Right ventricle myocardium superior (tissue), 1 donor: Measurements from ENCODE around the gene SAMD4A. TPM values are rescaled to one million over a fixed set of nuclear protein-coding genes. Genes with fewer than 3 reads are reported as not detected.

ENCODE experiments used
- ATAC-seq: fragments of 200-7000 bp; cut with Tn5 transposase; one replicate; pipeline ENCODE4 v1.9.1; 2020; ENCODE audit warnings: mild to moderate bottlenecking; ENCODE audit not compliant: poor library complexity
- DNase-seq: peaks from one replicate; pipeline ENCODE4 v3.0.0-alpha.2; 2020
- intact Hi-C: fragments of 100-400 bp; cut with DNase I; formaldehyde crosslinking; loops from one replicate; pipeline ENCODE4 v1.11.2; 2022
- total RNA-seq: library from RNA; stranded (reverse); fragmentation: NEBNext Ultra II Directional; extraction: Animal tissue kit (Norgen Biotek cat#: 25700); gene quantifications from one replicate; pipeline ENCODE4 v1.2.1, GENCODE V29; 2021
- donor health status: DM: no; HTN: yes; CAD: no; lungs with severe emphysema.

SAMD4A gene
- total RNA-seq, 1 donor from 2014 or later: 149 TPM

DNA sequence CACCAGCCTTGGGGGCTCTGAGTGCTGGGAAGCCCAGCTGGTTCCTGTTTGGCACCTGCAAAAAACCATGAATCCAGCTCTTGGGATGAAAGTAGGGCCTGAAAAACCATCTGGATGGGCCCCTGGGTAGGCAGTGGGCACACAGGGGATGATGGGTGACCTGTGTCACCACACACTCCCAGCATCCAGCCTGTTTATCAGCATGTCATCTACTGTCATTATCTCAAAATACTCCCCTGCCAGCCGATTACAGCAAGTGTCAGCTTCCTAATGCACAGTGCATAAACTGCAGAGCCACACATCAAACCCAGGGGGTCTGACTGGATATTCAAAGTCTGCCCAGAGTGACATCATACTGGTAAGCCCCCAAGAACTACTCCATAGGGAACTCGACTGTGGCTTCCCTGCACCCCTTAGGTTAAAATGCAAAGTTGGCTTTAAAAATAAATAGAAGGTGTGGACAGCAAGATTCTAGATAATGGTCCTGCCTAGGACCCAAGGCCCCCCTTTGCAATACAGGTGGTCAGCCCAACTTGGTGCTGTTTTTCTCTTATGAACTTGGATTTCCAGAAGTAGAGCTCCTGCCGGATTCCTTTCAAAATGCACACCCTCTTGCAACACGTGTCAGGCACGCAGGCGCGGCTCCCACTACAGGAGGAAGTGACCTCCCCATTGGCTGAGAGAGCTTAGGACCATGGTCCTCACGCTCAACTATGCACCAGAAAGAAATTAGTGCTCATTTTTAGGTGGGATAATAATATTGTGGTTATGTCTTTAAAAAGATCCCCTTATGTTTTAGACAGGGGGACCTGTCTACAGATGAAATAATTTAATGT, 241.6 kb downstream of the SAMD4A start:
- intact Hi-C loops: no loop called here
- ATAC-seq (no peak), DNase-seq (no peak)

DNA sequence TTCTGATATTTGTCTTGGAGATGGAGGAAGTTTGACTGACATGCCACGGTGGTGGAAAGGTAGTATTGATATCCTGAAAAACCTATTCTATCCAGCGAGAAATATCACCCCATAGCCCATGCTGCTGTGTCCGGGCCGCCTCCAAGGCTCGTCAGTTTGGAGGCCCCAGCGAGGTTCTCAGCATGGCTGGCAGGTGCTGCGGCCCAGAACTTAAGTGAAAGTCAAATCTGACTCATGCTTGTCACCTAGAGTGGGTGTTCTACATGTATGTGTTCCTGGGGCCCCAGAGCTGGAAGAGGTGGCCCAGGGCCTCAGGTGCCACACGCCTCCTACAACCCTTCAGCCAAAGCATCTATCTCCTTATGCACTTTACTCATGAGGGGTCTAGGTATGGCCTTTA, 242.8 kb downstream of the SAMD4A start:
- intact Hi-C loops: no loop called here
- DNase-seq (no peak), ATAC-seq (no peak)

DNA sequence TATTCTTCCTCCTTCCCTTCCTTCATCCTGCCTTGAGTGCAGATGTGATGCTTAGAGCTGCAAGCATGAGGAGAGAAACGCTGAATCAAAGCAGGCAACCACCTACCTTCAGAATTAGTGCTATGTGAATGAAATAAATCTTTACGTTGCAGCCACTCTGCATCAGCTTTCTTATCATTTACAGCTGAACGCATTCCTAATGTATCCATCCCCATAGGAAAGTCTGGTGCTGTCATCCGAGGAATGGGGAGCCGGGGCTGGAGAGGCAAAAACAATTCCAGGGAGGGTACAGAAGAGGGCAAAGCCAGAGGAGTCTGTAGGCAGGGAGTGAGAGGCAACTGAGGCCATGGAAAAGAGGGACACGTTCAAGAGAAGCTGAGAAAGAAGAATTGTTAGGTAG, 245.7 kb downstream of the SAMD4A start:
- intact Hi-C loops: no loop called here
- no peak for ATAC-seq
- no peak for DNase-seq

DNA sequence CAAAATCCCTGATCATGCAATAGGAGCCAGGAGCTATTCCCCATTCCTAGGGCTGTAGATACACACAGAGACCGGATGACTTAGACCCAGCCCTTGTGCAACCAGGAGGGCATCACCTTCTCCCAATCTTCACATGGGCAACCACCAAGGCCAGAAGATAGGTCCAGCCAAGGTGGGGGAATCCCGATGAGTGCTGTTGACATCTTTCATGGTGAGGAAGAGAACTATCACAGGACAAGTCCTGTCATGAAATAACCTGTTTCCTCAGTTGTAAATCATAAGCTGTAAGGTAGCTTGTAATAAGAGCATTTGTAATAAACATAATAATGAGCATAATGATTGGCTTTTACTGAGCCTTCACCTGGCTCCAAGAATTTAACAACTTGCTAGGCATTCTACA, 246.2 kb downstream of the SAMD4A start:
- no peak for ATAC-seq
- intact Hi-C loops: no loop called here
- no peak for DNase-seq

DNA sequence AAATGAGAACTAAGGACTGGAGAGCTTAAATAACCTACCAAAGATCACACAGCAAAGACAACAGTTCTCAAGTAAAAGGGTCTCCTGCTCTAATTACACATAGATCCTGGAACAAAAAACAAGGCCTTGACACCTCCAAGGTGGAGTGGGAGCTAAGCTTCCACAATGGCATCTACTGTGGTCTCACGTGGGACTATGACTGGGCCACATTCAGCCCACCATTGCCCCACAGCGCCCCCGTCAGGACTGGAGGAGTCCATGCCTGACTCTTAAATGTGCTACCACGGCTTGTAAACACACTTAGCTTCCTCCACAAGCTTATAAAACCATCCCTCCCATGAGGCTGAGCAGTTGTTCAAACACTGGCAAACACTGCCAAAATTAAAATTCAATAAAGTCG, 247.1 kb downstream of the SAMD4A start:
- intact Hi-C loops: no loop called here
- no peak for ATAC-seq
- no peak for DNase-seq

DNA sequence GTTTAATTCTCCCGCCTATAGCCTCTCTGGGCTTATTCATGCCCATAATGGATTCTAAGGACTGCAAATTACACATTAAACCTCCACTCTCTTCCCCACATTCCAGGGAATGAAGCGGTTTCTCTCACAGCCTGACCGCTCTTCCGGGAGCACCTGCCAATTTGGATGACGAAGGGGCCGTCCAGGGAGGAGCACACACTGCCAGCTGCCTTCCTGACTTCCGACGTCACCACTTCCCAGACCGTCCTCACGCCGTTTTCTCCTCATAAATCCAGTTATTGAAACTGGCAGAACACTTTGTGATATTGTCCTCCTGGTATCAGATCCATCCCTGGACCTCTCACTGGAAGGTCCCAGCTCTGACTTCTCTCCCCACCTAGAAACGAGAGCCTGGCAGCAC, 248.1 kb downstream of the SAMD4A start:
- intact Hi-C loops: no loop called here
- DNase-seq (no peak), ATAC-seq (no peak)

DNA sequence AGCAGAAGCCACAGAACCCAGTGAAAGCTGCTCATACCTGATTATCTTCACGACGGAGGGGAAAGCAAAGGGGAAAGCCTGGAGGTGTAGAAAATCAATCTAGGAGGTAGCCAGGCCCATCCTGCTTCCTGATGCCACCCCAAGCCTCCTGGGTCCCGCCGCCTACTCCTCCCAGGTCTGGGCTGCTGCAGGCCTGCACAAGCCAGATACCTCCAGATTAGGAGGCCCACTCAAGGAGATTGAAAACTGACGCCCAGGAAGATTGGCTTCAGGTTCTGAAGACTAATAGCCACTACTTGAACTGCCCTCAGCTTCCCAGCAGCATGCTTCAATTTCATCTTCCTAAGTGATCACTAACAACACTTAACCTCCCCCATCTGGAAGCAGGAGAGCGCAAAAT, 248.6 kb downstream of the SAMD4A start:
- ATAC-seq: no peak
- intact Hi-C loops: no loop called here
- no peak for DNase-seq

DNA sequence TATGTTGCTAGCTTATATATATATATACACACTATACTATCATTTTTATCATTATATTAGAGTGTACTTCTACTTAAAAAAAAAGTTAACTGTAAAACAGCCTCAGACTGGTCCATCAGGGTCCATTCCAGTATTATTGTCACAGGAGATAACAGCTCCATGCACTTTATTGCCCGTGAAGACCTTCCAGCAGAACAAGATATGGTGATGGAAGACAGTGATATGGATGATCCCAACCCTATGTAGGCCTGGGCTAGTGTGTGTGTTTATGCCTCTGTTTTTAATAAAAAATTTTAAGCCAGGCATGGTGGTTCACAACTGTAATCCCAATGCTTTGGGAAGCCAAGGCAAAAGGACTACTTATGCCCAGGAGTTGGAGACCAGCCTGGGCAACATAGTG, 249.5 kb downstream of the SAMD4A start:
- DNase-seq: no peak
- intact Hi-C loops: no loop called here
- no peak for ATAC-seq

DNA sequence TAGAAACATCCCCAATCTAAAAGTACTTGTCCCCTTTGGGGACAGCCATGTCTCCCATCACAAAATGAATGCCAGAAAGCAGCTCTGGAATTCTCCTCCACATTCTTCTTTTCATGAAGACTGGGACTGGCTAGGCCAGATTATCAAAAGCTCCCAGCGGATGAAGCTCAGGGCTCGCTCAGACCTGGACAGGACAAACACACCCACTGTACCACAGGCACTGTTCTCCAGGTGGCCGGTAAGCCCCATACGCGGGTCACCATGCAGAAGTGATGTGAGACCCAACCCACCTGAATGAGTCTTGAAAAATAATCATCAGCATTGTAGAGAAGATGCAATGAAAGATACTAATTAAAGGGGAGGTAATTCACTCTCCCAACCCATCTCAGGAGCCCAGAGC, 250.6 kb downstream of the SAMD4A start:
- ATAC-seq (no peak), DNase-seq (no peak)
- intact Hi-C loops: no loop called here

DNA sequence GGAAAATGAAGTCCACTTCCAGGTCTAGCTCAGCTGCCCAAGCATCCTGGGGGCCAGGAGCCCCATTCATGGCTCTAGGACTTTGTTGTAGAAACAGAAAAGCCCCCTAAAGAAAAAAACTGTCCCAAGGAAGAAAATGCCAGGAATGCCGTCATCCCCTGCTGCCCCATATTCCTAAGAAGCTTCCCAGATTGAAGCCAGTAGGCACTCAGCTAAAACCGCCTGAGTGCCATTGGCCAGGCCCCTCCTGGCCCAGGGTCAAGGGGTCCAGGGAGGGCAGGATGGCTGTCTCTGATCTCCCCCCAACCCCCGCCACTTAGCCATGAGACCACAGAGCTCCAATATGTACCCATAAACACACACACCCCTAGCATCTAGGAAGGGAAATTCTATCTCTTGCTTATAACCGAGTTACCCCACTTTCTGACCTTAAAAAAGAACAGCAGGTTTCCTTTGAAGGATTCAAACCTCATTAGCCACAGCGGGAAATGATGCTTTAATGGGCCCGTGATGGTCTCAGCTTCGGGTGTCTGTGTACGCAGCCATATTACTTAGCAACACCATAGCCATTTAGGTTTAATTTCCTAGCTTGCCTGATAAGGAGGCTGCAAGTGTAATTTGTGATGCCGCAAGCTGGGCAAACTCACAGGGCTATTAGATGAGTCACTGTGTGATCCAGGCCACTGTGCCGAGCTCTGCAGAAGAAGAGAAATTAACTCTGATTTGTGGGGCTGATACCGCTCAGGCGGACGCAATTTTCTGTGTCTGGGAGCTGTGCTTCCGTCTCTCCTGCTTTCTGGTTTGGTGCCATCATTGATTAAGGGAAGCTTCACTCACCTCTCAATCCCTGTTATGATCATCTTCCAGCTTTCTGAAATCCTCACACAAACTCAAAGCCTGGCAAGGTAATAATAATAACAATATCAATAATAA, 251.5 kb downstream of the SAMD4A start:
- intact Hi-C loops: no loop called here
- DNase-seq (no peak), ATAC-seq (no peak)

DNA sequence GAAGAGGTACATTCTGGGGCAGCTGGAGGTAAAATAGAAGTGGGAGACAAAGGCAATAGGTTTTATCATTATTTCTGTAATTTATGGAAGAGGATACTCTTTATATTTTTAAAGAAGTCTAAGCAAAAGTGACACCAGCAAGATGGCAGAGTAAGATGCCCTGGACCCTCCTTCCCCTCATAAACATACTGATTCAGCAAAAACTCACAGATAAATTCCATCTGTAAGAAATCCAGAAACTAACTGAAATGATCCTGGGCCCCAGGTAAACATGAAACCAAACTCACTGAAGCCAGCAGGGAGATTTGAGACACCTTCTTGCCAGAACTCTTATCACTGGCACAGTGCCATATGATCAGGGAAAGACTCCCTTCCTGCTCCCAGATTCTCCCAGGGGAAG, 255.8 kb downstream of the SAMD4A start:
- intact Hi-C loops: no loop called here
- ATAC-seq (no peak), DNase-seq (no peak)

DNA sequence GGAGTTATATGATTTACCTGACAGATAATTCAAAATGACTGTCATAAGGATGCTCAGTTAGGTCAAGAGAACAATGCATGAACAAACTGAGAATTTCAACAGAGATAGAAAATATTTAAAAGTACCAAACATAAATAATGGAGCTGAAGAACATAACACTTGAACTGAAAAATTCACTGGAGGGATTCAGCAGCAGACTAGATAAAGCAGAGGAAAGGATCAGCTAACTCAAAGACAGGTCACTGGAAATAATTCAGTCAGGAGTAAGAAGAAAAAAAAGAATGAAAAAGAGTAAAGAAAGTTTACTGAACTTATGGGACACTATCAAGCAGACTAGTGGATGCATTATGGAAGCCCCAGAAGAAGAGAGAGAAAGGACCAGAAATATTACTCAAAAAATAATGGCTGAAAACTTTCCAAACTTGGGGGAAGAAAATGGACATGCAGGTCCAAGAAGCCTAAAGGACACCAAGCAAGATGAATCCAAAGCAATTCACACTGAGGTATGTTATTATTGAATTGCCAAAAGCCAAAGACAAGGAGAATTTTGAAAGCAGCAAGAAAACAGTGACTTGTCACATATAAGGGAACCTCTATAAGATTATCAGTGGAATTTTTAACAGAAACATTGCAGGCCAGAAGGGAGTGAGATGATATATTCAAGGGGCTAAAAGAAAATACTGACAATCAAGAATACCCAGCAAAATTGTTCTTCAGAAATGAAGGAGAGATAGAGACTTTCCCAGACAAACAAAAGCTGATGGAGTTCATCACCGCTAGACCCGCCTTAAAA, 257.0 kb downstream of the SAMD4A start:
- ATAC-seq: no peak
- no peak for DNase-seq
- intact Hi-C loops: no loop called here

DNA sequence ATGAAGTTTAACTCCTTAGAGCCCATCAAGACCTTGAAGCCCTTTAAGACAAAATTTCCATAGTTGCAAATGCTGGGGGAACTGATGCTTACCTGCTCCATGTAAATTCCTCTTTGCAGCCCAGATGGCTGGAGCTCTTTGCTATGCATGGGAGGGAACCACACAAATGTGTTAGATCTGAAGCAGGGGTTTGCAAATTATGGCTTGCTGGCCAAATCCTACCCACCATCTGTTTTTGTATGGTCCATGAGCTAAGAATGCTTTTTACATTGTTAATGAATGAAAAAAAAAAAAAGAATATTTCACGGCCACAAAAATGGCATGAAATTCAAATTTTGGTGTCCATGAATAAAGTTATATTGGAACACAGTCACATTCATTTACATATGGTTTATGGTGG, 261.1 kb downstream of the SAMD4A start:
- no peak for ATAC-seq
- no peak for DNase-seq
- intact Hi-C loops: no loop called here

DNA sequence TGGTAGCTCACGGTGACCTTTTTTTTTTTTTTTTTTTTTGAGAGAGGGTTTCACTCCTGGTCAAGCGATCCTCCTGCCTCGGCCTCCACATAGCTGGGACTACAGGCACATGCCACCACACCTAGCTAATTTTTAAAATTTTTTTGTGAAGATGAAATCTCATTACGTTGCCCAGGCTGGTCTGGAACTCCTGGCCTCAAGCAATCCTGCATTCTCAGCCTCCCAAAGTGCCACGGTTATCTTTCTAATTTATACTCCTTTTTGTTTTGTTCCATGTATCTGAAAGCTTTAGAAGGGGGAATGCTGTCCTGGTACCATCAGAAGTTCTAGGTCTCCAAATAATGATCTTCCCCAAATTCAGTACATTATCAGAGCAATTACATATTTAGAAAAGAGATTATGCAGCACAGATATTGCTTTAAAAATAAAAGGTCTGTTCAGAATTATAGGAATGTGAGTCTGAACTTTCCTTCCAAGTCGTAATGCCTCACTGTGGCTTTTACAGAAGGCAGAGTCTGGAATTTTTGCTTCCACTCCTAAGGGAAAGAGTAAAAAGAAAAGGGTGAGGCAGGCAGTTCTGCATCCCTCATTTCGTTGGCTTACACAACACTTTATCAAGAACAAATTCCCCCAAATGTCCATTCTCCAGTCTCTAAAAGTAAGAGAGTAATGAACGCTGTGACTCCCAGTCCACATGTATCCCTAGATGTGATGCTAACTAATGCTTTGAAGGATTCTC, 262.7 kb downstream of the SAMD4A start:
- ATAC-seq (no peak), DNase-seq (no peak)
- intact Hi-C loops: no loop called here

DNA sequence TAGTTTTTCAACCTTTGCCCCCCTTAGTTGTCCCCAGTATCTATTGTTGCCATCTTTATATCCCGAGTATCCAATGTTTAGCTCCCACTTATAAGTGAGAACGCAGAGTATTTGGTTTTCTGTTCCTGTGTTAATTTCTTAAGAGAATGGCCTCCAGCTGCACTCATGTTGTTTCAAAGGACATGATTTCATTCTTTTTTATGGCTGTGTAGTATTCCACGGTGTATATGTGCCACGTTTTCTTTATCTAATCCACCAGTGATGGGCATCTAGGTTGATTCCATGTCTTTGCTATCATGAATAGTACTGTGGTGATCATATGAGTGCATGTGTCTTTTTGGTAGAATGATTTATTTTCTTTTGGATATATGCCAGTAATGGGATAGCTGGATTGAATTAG, 263.7 kb downstream of the SAMD4A start:
- intact Hi-C loops: no loop called here
- ATAC-seq (no peak), DNase-seq (no peak)

DNA sequence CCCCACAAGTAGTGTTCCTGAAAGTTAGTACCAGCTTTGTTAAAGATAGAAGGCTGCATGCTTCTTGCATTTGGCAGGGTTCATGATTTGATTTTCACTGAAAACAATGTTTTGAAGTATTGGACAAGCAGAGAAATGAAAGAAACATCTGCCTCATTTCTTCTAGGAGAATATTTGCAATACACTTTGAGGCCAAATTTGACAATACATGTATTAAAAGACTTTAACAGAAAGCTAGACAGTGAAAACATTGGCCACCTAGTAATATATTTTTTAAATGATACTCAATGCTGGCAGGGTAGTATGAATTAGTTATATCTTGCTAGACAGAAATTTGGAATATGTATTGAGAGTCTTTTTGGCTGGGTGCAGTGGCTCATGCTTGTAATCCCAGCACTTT, 267.2 kb downstream of the SAMD4A start:
- intact Hi-C loops: no loop called here
- no peak for DNase-seq
- ATAC-seq: no peak

DNA sequence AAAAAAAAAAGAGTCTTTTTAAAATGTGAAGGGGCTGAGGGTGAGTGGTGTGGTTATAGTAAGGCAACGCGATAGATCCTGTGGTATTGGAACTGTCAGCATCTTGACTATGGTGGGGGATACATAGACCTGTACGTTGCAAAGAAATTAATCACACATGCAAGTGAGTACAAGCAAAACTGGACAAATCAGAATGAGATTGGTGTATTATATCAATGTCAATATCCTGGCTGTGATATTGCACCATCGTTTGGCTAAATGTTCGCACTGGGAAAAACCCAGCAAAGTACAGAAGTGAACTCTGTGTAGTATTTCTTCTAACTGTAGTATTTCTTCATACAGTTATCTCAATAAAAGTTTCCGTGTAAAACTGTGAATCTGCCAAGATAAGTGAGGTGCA, 267.8 kb downstream of the SAMD4A start:
- intact Hi-C loops: no loop called here
- ATAC-seq (no peak), DNase-seq (no peak)

DNA sequence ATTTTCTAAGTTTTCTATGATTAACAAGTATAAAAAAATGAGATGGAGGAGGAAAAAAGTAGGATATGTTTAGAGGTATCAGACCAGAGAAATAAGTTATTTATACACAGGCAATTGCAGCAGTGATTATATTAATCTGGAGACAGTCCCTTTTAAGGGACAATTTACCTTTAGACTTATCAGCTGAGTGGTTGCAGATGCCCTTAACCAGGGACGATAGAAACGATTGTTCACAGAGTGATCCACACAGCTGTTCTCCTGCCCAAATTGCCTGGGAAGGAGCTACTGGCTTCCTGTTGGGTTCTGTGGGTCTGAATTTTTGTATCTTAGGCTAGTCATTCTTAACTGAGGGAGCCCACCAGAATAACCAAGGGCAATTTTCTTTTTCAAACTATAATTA, 269.3 kb downstream of the SAMD4A start:
- intact Hi-C loops: no loop called here
- DNase-seq (no peak), ATAC-seq (no peak)
